T-helper 17 cell (primary cell): ENCODE measurements around the gene BANK1. TPM values are rescaled to one million over a fixed set of nuclear protein-coding genes. Genes with fewer than 3 reads are reported as not detected.

Experiments used
- ATAC-seq: fragments of 150-1000 bp; cut with Tn5 transposase; 2 replicates; pipeline ENCODE4 v1.10.0; 2021; ENCODE audit warnings: mild to moderate bottlenecking, moderate library complexity
- DNase-seq, 3 donors: peaks; one replicate each; pipeline versions ENCODE4 v3.0.0 to v3.0.0-alpha.2; 2020 to 2021
- H3K9me3 ChIP-seq: one replicate; pipeline ENCODE4 v1.7.0; 2013; ENCODE audit warnings: low read length, mild to moderate bottlenecking; ENCODE audit not compliant: control insufficient read depth, poor library complexity, severe bottlenecking
- H3K27ac Mint-ChIP-seq: one replicate; pipeline ENCODE4 v1.8.0; 2022; ENCODE audit warnings: mild to moderate bottlenecking, moderate library complexity, mixed read lengths
- H3K27me3 Mint-ChIP-seq: one replicate; pipeline ENCODE4 v1.8.0; 2022; ENCODE audit warnings: mixed read lengths
- H3K36me3 Mint-ChIP-seq: one replicate; pipeline ENCODE4 v1.8.0; 2022; ENCODE audit warnings: low read depth, mixed read lengths
- H3K4me1 Mint-ChIP-seq: one replicate; pipeline ENCODE4 v1.8.0; 2022; ENCODE audit warnings: mild to moderate bottlenecking, mixed read lengths
- H3K4me3 Mint-ChIP-seq: one replicate; pipeline ENCODE4 v1.8.0; 2022; ENCODE audit warnings: mild to moderate bottlenecking, moderate library complexity, mixed read lengths
- total RNA-seq, 4 donors: library from RNA in 2 of 4; stranded (reverse) in 2 of 4; gene quantifications; one replicate each; pipeline ENCODE4 v1.2.3 and lab custom pipeline; 2022 to 2026

BANK1 gene
- total RNA-seq, 2 donors from 2014 or later: 2.8 to 11.9 TPM

GRCh38 chr4:101933855-101934254 lies 143.3 kb downstream of the BANK1 start:
- H3K9me3 ChIP-seq: no peaks in the 10 kb centered on the region
- H3K27ac Mint-ChIP-seq: no peak overlapping the region
- H3K36me3 Mint-ChIP-seq: no peaks in the 10 kb centered on the region
- peaks cover 6% of the 10 kb centered on the region for H3K27me3 Mint-ChIP-seq
- no peaks in the 10 kb centered on the region for H3K4me1 Mint-ChIP-seq
- H3K4me3 Mint-ChIP-seq: no peak overlapping the region
- no peak for DNase-seq
- ATAC-seq: no peak

GRCh38 chr4:101938836-101939235 lies 148.3 kb downstream of the BANK1 start:
- H3K36me3 Mint-ChIP-seq: no peaks in the 10 kb centered on the region
- no peaks in the 10 kb centered on the region for H3K4me1 Mint-ChIP-seq
- peaks cover 7% of the 10 kb centered on the region for H3K27me3 Mint-ChIP-seq
- DNase-seq (no peak), ATAC-seq (no peak)
- H3K27ac Mint-ChIP-seq: no peak overlapping the region
- H3K4me3 Mint-ChIP-seq: no peak overlapping the region
- H3K9me3 ChIP-seq: no peaks in the 10 kb centered on the region

GRCh38 chr4:101941816-101942358 lies 151.4 kb downstream of the BANK1 start:
- DNase-seq (no peak), ATAC-seq (no peak)
- no peak overlapping the region for H3K4me3 Mint-ChIP-seq
- no peaks in the 10 kb centered on the region for H3K4me1 Mint-ChIP-seq
- H3K27me3 Mint-ChIP-seq: peaks cover 13% of the 10 kb centered on the region
- H3K36me3 Mint-ChIP-seq: no peaks in the 10 kb centered on the region
- no peaks in the 10 kb centered on the region for H3K9me3 ChIP-seq
- no peak overlapping the region for H3K27ac Mint-ChIP-seq

GRCh38 chr4:101942891-101943290 lies 152.4 kb downstream of the BANK1 start:
- ATAC-seq: no peak

GRCh38 chr4:101944649-101945048 lies 154.1 kb downstream of the BANK1 start:
- no peak overlapping the region for H3K27ac Mint-ChIP-seq
- H3K36me3 Mint-ChIP-seq: no peaks in the 10 kb centered on the region

More at GRCh38 chr4:101942891-101943290, 152.4 kb downstream of the BANK1 start:
- Mint-ChIP-seq H3K27me3 (peaks cover 15% of the 10 kb centered on the region), H3K4me1 (no peaks in the 10 kb centered on the region), H3K27ac (no peak overlapping the region), H3K36me3 (no peaks in the 10 kb centered on the region), H3K4me3 (no peak overlapping the region)
- no peak for DNase-seq
- H3K9me3 ChIP-seq: no peaks in the 10 kb centered on the region

GRCh38 chr4:101948055-101948454 lies 157.5 kb downstream of the BANK1 start:
- no peak overlapping the region for H3K27ac Mint-ChIP-seq

More at GRCh38 chr4:101944649-101945048, 154.1 kb downstream of the BANK1 start:
- Mint-ChIP-seq H3K27me3 (peaks cover 26% of the 10 kb centered on the region), H3K4me1 (no peaks in the 10 kb centered on the region), H3K4me3 (no peak overlapping the region)
- DNase-seq: no peak
- H3K9me3 ChIP-seq: no peaks in the 10 kb centered on the region
- no peak for ATAC-seq

GRCh38 chr4:101948951-101949350 lies 158.4 kb downstream of the BANK1 start:
- H3K9me3 ChIP-seq: no peaks in the 10 kb centered on the region
- H3K4me3 Mint-ChIP-seq: no peak overlapping the region
- H3K27ac Mint-ChIP-seq: no peak overlapping the region
- DNase-seq (no peak), ATAC-seq (no peak)
- H3K27me3 Mint-ChIP-seq: peaks cover 30% of the 10 kb centered on the region
- no peaks in the 10 kb centered on the region for H3K36me3 Mint-ChIP-seq
- no peaks in the 10 kb centered on the region for H3K4me1 Mint-ChIP-seq

More at GRCh38 chr4:101948055-101948454, 157.5 kb downstream of the BANK1 start:
- ATAC-seq (no peak), DNase-seq (no peak)
- H3K27me3 Mint-ChIP-seq: peaks cover 30% of the 10 kb centered on the region
- no peaks in the 10 kb centered on the region for H3K36me3 Mint-ChIP-seq
- no peak overlapping the region for H3K4me3 Mint-ChIP-seq
- H3K4me1 Mint-ChIP-seq: no peaks in the 10 kb centered on the region
- no peaks in the 10 kb centered on the region for H3K9me3 ChIP-seq

- no peak for ATAC-seq
- DNase-seq: no peak
- H3K4me1 Mint-ChIP-seq: no peaks in the 10 kb centered on the region
- H3K27ac Mint-ChIP-seq: no peak overlapping the region
- H3K9me3 ChIP-seq: no peaks in the 10 kb centered on the region
- peaks cover 30% of the 10 kb centered on the region for H3K27me3 Mint-ChIP-seq
- no peak overlapping the region for H3K4me3 Mint-ChIP-seq
- H3K36me3 Mint-ChIP-seq: no peaks in the 10 kb centered on the region
Measured at GRCh38 chr4:101950258-101950979, 159.9 kb downstream of the BANK1 start.

- no peak for ATAC-seq
- Mint-ChIP-seq H3K4me1 (no peaks in the 10 kb centered on the region), H3K36me3 (no peaks in the 10 kb centered on the region), H3K27ac (no peak overlapping the region), H3K4me3 (no peak overlapping the region), H3K27me3 (peaks cover 27% of the 10 kb centered on the region)
- DNase-seq: no peak
- H3K9me3 ChIP-seq: no peaks in the 10 kb centered on the region
Measured at GRCh38 chr4:101952985-101953384, 162.5 kb downstream of the BANK1 start.

- no peaks in the 10 kb centered on the region for H3K4me1 Mint-ChIP-seq
- no peak overlapping the region for H3K27ac Mint-ChIP-seq
- DNase-seq (no peak), ATAC-seq (no peak)
- H3K36me3 Mint-ChIP-seq: no peaks in the 10 kb centered on the region
- peaks cover 21% of the 10 kb centered on the region for H3K27me3 Mint-ChIP-seq
- no peaks in the 10 kb centered on the region for H3K9me3 ChIP-seq
- no peak overlapping the region for H3K4me3 Mint-ChIP-seq
Measured at GRCh38 chr4:101953949-101954348, 163.4 kb downstream of the BANK1 start.

- DNase-seq: no peak
- Mint-ChIP-seq H3K27ac (no peak overlapping the region), H3K27me3 (peaks cover 17% of the 10 kb centered on the region), H3K4me3 (no peak overlapping the region), H3K36me3 (no peaks in the 10 kb centered on the region), H3K4me1 (no peaks in the 10 kb centered on the region)
- no peaks in the 10 kb centered on the region for H3K9me3 ChIP-seq
- no peak for ATAC-seq
Measured at GRCh38 chr4:101954351-101954750, 163.8 kb downstream of the BANK1 start.

- Mint-ChIP-seq H3K4me1 (no peaks in the 10 kb centered on the region), H3K4me3 (no peak overlapping the region), H3K36me3 (no peaks in the 10 kb centered on the region), H3K27me3 (peaks cover 17% of the 10 kb centered on the region), H3K27ac (no peak overlapping the region)
- no peaks in the 10 kb centered on the region for H3K9me3 ChIP-seq
- ATAC-seq (no peak), DNase-seq (no peak)
Measured at GRCh38 chr4:101954975-101955678, 164.6 kb downstream of the BANK1 start.

- Mint-ChIP-seq H3K27ac (no peak overlapping the region), H3K36me3 (no peaks in the 10 kb centered on the region), H3K4me1 (no peaks in the 10 kb centered on the region), H3K4me3 (no peak overlapping the region), H3K27me3 (peaks cover 12% of the 10 kb centered on the region)
- ATAC-seq: no peak
- no peak for DNase-seq
- H3K9me3 ChIP-seq: no peaks in the 10 kb centered on the region
Measured at GRCh38 chr4:101956068-101956825, 165.7 kb downstream of the BANK1 start.
